ENCODE data around the gene WDFY3.

DNA sequence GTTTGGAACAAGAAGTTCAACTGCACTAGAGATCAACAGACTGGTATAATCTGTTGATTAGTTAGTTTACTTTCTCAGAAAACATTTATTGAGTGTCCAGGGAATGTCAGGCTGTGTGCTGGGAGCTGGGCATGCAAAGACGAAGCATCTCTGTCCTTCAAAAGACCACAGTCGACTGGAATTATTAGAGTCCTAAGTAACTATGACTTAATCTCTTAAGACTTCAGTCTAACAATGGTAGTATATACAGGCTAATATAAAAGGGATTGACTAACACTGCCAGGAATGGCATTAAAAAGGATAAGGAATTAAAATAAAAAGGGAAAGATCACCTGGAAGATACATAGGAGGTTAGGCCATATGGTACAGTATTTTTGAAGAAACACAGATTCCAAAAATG is 128.7 kb downstream of the WDFY3 start:
- TF ChIP-seq CTCF (IDR thresholded peaks at IDR 0.05; ENCODE audit: low read depth, low read length) (no peak), EZH2phosphoT487 (IDR thresholded peaks at IDR 0.05; ENCODE audit: low read depth) (no peak)

Measured in OCI-LY3 (cell line).